ENCODE measurements around the gene PUM1. TPM values are rescaled to one million over a fixed set of nuclear protein-coding genes. Genes with fewer than 3 reads are reported as not detected.

The PUM1 gene
- total and polyA plus RNA-seq, 12 donors = 22.6 to 167 (median 91.5) TPM

DNA sequence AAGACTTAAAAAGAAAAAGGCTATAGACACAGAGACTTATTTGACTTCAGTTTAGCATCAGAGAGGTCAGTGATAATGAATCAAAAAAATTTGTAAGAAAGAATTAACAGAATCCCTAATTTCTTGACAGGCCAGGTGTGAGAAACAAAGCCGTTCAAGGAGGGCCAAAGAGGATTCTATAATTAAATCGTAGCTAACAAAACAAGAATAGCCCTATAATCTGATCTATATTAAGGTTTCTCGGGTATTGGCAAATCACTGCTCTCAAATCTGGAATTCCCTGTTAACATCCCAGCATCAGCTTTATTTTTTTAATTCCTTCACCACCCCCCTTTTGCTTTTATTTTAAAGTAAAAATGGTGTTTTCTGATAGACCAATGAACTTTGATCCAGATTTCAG is 60.3 kb downstream of the PUM1 start:
- intact Hi-C loops (cut with DNase I) = no loop called here
- Histone ChIP-seq H3K36me3 (replicated peaks in 1 of 2) (peaks cover 0 to 36% of the 10 kb centered on the region in 2 donors), H3K9me3 (replicated peaks in 1 of 3) (no peaks in the 10 kb centered on the region), H3K27me3 (no peaks in the 10 kb centered on the region), H3K27ac (no peak overlapping the region), H3K4me3 (no peak overlapping the region), H3K4me1 (replicated peaks in 1 of 2) (peaks cover 0 to 50% of the 10 kb centered on the region in 2 donors)
- no peak for DNase-seq
- WGBS, 4 donors = 86 to 96% (median 92%) methylated on average over 3 of the region's 3 CpGs
- no peak for TF ChIP-seq POLR2A (IDR thresholded peaks at IDR 0.05)
- TF ChIP-seq, protein P1, sequence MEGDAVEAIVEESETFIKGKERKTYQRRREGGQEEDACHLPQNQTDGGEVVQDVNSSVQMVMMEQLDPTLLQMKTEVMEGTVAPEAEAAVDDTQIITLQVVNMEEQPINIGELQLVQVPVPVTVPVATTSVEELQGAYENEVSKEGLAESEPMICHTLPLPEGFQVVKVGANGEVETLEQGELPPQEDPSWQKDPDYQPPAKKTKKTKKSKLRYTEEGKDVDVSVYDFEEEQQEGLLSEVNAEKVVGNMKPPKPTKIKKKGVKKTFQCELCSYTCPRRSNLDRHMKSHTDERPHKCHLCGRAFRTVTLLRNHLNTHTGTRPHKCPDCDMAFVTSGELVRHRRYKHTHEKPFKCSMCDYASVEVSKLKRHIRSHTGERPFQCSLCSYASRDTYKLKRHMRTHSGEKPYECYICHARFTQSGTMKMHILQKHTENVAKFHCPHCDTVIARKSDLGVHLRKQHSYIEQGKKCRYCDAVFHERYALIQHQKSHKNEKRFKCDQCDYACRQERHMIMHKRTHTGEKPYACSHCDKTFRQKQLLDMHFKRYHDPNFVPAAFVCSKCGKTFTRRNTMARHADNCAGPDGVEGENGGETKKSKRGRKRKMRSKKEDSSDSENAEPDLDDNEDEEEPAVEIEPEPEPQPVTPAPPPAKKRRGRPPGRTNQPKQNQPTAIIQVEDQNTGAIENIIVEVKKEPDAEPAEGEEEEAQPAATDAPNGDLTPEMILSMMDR (IDR thresholded peaks at IDR 0.05) = no peak

DNA sequence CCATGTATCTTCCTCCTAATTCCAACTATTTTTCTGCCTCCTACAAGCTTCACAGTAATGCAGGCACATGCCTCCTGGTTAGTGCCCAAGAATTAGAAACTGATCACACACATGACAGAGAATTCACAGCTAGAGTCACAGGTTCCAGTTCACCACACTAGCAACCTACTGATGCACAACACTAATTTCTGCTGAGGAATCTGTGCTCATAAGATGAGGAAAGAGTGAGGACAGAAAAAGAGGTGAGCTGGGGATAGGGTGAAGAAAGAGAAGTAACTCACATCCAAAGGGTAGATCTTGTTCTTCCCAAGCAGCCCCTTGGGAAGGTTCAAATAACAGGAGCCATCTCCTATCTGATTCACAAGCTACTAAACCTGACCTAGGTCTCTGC is 61.3 kb downstream of the PUM1 start:
- Histone ChIP-seq H3K27me3 (no peaks in the 10 kb centered on the region), H3K4me3 (no peak overlapping the region), H3K27ac (no peak overlapping the region), H3K36me3 (replicated peaks in 1 of 2) (peaks cover 0 to 36% of the 10 kb centered on the region in 2 donors), H3K4me1 (replicated peaks in 1 of 2) (peaks cover 0 to 58% of the 10 kb centered on the region in 2 donors), H3K9me3 (replicated peaks in 1 of 3) (no peaks in the 10 kb centered on the region)
- TF ChIP-seq POLR2A (IDR thresholded peaks at IDR 0.05) = no peak
- TF ChIP-seq, protein P1 (IDR thresholded peaks at IDR 0.05) = no peak
- DNase-seq = no peak
- intact Hi-C loops (cut with DNase I) = no loop called here

DNA sequence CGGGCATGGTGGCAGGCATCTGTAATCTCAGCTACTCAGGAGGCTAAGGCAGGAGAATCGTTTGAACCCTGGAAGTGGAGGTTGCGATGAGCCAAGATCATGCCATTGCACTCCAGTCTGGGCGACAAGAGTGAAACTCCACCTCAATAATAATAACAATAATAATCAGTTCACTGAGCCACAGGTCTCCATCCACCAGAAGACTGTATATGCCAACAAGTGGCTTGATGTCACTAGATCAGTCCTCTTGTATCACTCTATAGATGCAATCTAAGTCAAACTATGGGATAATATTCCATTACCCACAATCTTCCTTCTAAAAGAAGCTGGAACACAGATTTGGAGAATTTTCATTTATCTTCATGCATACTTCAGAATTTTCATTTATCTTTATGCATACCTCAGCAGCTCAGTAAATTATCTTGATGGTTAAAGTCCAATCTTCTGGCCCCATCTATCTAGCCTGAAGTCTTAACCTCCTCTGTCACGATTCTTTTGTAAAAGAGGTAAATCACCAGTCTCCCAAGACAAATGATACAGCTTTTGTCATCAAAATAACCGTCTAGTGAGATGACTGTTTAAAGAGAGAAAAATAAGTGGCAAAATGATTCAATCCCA is 61.8 kb downstream of the PUM1 start:
- Histone ChIP-seq H3K4me1 (replicated peaks in 1 of 2) (peaks cover 5 to 63% of the 10 kb centered on the region in 2 donors), H3K27me3 (no peaks in the 10 kb centered on the region), H3K9me3 (replicated peaks in 1 of 3) (no peaks in the 10 kb centered on the region), H3K36me3 (replicated peaks in 1 of 2) (peaks cover 0 to 36% of the 10 kb centered on the region in 2 donors), H3K27ac (no peak overlapping the region), H3K4me3 (no peak overlapping the region)
- 76 to 85% (median 80%) methylated on average over 6 of the region's 6 CpGs for WGBS, 4 donors
- intact Hi-C loops (cut with DNase I) = no loop called here
- no peak for TF ChIP-seq POLR2A (IDR thresholded peaks at IDR 0.05)
- TF ChIP-seq, protein P1 (IDR thresholded peaks at IDR 0.05) = no peak
- DNase-seq = no peak

DNA sequence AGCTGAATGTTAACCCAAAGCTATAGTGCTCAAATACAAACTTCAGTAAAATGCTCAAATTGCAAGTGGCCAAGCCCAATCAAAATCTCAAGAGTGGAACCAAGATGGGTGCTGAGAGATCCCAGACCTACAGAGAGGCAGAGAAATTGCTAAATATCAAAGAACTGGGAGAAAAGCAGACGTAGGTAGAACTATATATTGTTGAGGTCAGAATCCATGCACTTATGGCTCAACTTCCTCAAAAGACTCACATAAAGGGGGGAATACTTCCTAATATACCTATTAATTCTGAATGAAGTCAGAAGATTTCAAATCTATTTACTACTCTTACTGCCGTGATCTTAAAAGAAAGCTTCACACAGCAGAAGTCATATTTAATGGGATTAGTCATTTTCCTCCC is 65.2 kb downstream of the PUM1 start:
- H3K9me3 ChIP-seq (replicated peaks in 1 of 3) = no peaks in the 10 kb centered on the region
- TF ChIP-seq, protein P1 (IDR thresholded peaks at IDR 0.05) = no peak
- TF ChIP-seq POLR2A (IDR thresholded peaks at IDR 0.05) = no peak
- peaks cover 0 to 25% of the 10 kb centered on the region in 2 donors for H3K36me3 ChIP-seq (replicated peaks in 1 of 2)
- intact Hi-C loops (cut with DNase I) = no loop called here
- no peak overlapping the region for H3K27ac ChIP-seq
- no peak for DNase-seq
- WGBS, 4 donors = 77 to 85% (median 81%) methylated on average over 2 of the region's 2 CpGs
- no peaks in the 10 kb centered on the region for H3K27me3 ChIP-seq
- H3K4me3 ChIP-seq = no peak overlapping the region
- H3K4me1 ChIP-seq (replicated peaks in 1 of 2) = peaks cover 10 to 47% of the 10 kb centered on the region in 2 donors

Measured in adrenal gland (tissue), 12 donors.